H9 (cell line): Measurements from ENCODE around the gene MANF. TPM values are rescaled to one million over a fixed set of nuclear protein-coding genes. Genes with fewer than 3 reads are reported as not detected.

Experiments used
- DNase-seq: peaks from one replicate; pipeline ENCODE4 v3.0.0-alpha.2; 2017
- H2AFZ ChIP-seq: one replicate; pipeline ENCODE4 v1.6.1; 2013; ENCODE audit warnings: mild to moderate bottlenecking, low read length, control low read depth, moderate library complexity
- H2AK5ac ChIP-seq: 2 replicates; pipeline ENCODE4 v1.6.1; 2013; ENCODE audit warnings: low read length, control low read depth, mixed read lengths; ENCODE audit not compliant: insufficient read length
- H2BK120ac ChIP-seq: one replicate; pipeline ENCODE4 v1.6.1; 2013; ENCODE audit warnings: low read depth, mild to moderate bottlenecking, low read length, control low read depth, inconsistent platforms; ENCODE audit not compliant: poor library complexity, severe bottlenecking
- H2BK12ac ChIP-seq: 2 replicates; pipeline ENCODE4 v1.6.1; 2013; ENCODE audit warnings: low read length, control low read depth, mixed read lengths, low read depth; ENCODE audit not compliant: insufficient read length
- H2BK15ac ChIP-seq: 2 replicates; pipeline ENCODE4 v1.6.1; 2013; ENCODE audit warnings: low read depth, low read length, control low read depth
- H2BK20ac ChIP-seq: one replicate; pipeline ENCODE4 v1.6.1; 2013; ENCODE audit warnings: low read depth, mild to moderate bottlenecking, low read length, control low read depth, inconsistent platforms; ENCODE audit not compliant: poor library complexity, severe bottlenecking
- H2BK5ac ChIP-seq: 2 replicates; pipeline ENCODE4 v1.6.1; 2013; ENCODE audit warnings: low read length, control low read depth, mixed read lengths; ENCODE audit not compliant: insufficient read length
- H3K14ac ChIP-seq: 2 replicates; pipeline ENCODE4 v1.6.1; 2013; ENCODE audit warnings: low read length, control low read depth; ENCODE audit not compliant: insufficient read depth
- H3K18ac ChIP-seq: 2 replicates; pipeline ENCODE4 v1.6.1; 2013; ENCODE audit warnings: low read depth, mild to moderate bottlenecking, mixed read lengths, low read length, control low read depth; ENCODE audit not compliant: insufficient read length
- H3K23ac ChIP-seq: 2 replicates; pipeline ENCODE4 v1.6.1; 2013; ENCODE audit warnings: low read length, control low read depth, mixed read lengths, low read depth; ENCODE audit not compliant: insufficient read length
- H3K23me2 ChIP-seq: 2 replicates; pipeline ENCODE4 v1.6.1; 2013; ENCODE audit warnings: low read depth, mild to moderate bottlenecking, mixed read lengths, low read length, control low read depth; ENCODE audit not compliant: insufficient read length, poor library complexity, severe bottlenecking
- H3K27ac ChIP-seq: 2 replicates; pipeline ENCODE4 v1.5.1; 2013; ENCODE audit warnings: low read length, control low read depth, mixed read lengths, low read depth; ENCODE audit not compliant: insufficient read length
- H3K27me3 ChIP-seq: 2 replicates; pipeline ENCODE4 v1.6.1; 2013; ENCODE audit warnings: low read length, control low read depth, inconsistent platforms; ENCODE audit not compliant: insufficient read depth
- H3K4ac ChIP-seq: 2 replicates; pipeline ENCODE4 v1.6.1; 2013; ENCODE audit warnings: low read depth, mild to moderate bottlenecking, control low read depth, inconsistent platforms, low read length, moderate library complexity
- H3K4me1 ChIP-seq: 2 replicates; pipeline ENCODE4 v1.6.1; 2013; ENCODE audit warnings: low read length, control low read depth, inconsistent platforms; ENCODE audit not compliant: insufficient read depth
- H3K4me2 ChIP-seq: 2 replicates; pipeline ENCODE4 v1.6.1; 2013; ENCODE audit warnings: low read length, control low read depth, mixed read lengths; ENCODE audit not compliant: insufficient read length, insufficient read depth
- H3K56ac ChIP-seq: 2 replicates; pipeline ENCODE4 v1.6.1; 2013; ENCODE audit warnings: low read depth, mild to moderate bottlenecking, mixed read lengths, low read length, control low read depth; ENCODE audit not compliant: insufficient read length
- H3K79me1 ChIP-seq: 2 replicates; pipeline ENCODE4 v1.6.1; 2013; ENCODE audit warnings: low read depth, mild to moderate bottlenecking, moderate library complexity, low read length, control low read depth, inconsistent platforms; ENCODE audit not compliant: insufficient read depth, poor library complexity, severe bottlenecking
- H3K79me2 ChIP-seq: 2 replicates; pipeline ENCODE4 v1.6.1; 2013; ENCODE audit warnings: low read length, control low read depth, inconsistent platforms; ENCODE audit not compliant: insufficient read depth
- H3K9ac ChIP-seq: 2 replicates; pipeline ENCODE4 v1.6.1; 2013; ENCODE audit warnings: low read length, control low read depth, mixed read lengths; ENCODE audit not compliant: insufficient read length; ENCODE audit errors: extremely low read depth
- H3K9me3 ChIP-seq: one replicate; pipeline ENCODE4 v1.6.1; 2013; ENCODE audit warnings: low read depth, low read length, inconsistent platforms; ENCODE audit not compliant: control insufficient read depth
- H3T11ph ChIP-seq: one replicate; pipeline ENCODE4 v1.6.1; 2013; ENCODE audit warnings: mild to moderate bottlenecking, low read length, control low read depth, inconsistent platforms
- H4K20me1 ChIP-seq: one replicate; pipeline ENCODE4 v1.6.1; 2013; ENCODE audit not compliant: control insufficient read depth, insufficient read length, insufficient read depth
- H4K5ac ChIP-seq: 2 replicates; pipeline ENCODE4 v1.6.1; 2013; ENCODE audit warnings: low read depth, mild to moderate bottlenecking, mixed read lengths, low read length, control low read depth; ENCODE audit not compliant: insufficient read length
- H4K8ac ChIP-seq: replicated peaks from 2 replicates; pipeline ENCODE4 v1.6.1; 2013; ENCODE audit warnings: low read length, control low read depth, mixed read lengths, low read depth; ENCODE audit not compliant: insufficient read length
- H4K91ac ChIP-seq: 2 replicates; pipeline ENCODE4 v1.6.1; 2013; ENCODE audit warnings: low read depth, mild to moderate bottlenecking, moderate library complexity, mixed read lengths, low read length, control low read depth; ENCODE audit not compliant: insufficient read length
- H3K27ac Mint-ChIP-seq, 3 experiments: 2 replicates in 2 of 3; 3 replicates in 1 of 3; pipeline ENCODE4 v1.8.0; 2020 to 2021; ENCODE audit warnings: mixed read lengths in 3 of 3, mild to moderate bottlenecking in 1 of 3, moderate library complexity in 1 of 3
- H3K27me3 Mint-ChIP-seq: 2 replicates; pipeline ENCODE4 v1.8.0; 2021; ENCODE audit warnings: low read depth, mild to moderate bottlenecking, moderate library complexity, mixed read lengths
- H3K36me3 Mint-ChIP-seq, 3 experiments: 2 replicates in 2 of 3; 3 replicates in 1 of 3; pipeline ENCODE4 v1.8.0; 2020 to 2021; ENCODE audit warnings: low read depth in 3 of 3, mixed read lengths in 3 of 3; ENCODE audit not compliant: insufficient read depth in 1 of 3
- H3K4me1 Mint-ChIP-seq, 2 experiments: 2 replicates each; pipeline ENCODE4 v1.8.0; 2020; ENCODE audit warnings: mixed read lengths in 2 of 2
- H3K4me3 Mint-ChIP-seq, 2 experiments: 2 replicates in 1 of 2; 3 replicates in 1 of 2; pipeline ENCODE4 v1.8.0; 2020 to 2021; ENCODE audit warnings: mild to moderate bottlenecking in 2 of 2, mixed read lengths in 2 of 2, moderate library complexity in 1 of 2
- H3K9me3 Mint-ChIP-seq, 2 experiments: 2 replicates in 1 of 2; 3 replicates in 1 of 2; pipeline ENCODE4 v1.8.0; 2020; ENCODE audit warnings: mild to moderate bottlenecking in 2 of 2, mixed read lengths in 2 of 2, moderate library complexity in 1 of 2
- WGBS: extraction: QIAGEN DNeasy Blood & Tissue Kit; methylation state at CpG from one replicate; pipeline ENCODE4 v1.1.7; 2013; ENCODE audit warnings: missing lambda C conversion rate, low lambda C conversion rate, mixed read lengths; ENCODE audit not compliant: insufficient read length; ENCODE audit errors: extremely low coverage; 5-methylcytosine and 5-hydroxymethylcytosine counted together
- total RNA-seq: library from RNA; stranded (reverse); gene quantifications from 2 replicates; pipeline ENCODE4 v1.2.1, GENCODE V29; 2021
- TF ChIP-seq, protein P1 (sequence below): fragments of 200-600 bp; sonication (generic); conservative IDR thresholded peaks from 3 replicates; pipeline ENCODE4 v1.8.0; 2021; ENCODE audit warnings: antibody characterized with exemption, mild to moderate bottlenecking

MANF gene
- total RNA-seq, 1 experiment from 2014 or later = 148 TPM

DNA sequence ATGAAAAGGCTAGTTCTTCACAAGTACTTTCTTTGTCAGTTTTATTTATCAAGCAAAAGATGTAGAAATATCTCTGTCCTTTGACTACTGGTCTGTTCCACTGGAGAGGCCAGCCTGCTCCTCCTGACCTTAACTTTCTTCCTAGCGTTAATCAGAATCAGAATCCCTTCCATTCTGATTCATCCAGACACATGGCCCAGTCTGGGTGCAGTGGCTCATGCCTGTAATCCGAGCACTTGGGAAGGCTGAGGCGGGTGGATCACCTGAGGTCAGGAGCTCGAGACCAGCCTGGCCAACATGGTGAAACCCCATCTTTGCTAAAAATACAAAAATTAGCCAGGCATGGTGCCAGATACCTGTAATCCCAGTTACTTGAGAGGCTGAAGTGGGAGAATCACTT is 32.0 kb upstream of the MANF start:
- H4K5ac ChIP-seq = no peak overlapping the region
- WGBS = no CpG with 5 or more reads among the region's 4 CpGs
- TF ChIP-seq, protein P1, sequence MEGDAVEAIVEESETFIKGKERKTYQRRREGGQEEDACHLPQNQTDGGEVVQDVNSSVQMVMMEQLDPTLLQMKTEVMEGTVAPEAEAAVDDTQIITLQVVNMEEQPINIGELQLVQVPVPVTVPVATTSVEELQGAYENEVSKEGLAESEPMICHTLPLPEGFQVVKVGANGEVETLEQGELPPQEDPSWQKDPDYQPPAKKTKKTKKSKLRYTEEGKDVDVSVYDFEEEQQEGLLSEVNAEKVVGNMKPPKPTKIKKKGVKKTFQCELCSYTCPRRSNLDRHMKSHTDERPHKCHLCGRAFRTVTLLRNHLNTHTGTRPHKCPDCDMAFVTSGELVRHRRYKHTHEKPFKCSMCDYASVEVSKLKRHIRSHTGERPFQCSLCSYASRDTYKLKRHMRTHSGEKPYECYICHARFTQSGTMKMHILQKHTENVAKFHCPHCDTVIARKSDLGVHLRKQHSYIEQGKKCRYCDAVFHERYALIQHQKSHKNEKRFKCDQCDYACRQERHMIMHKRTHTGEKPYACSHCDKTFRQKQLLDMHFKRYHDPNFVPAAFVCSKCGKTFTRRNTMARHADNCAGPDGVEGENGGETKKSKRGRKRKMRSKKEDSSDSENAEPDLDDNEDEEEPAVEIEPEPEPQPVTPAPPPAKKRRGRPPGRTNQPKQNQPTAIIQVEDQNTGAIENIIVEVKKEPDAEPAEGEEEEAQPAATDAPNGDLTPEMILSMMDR = no peak
- no peak overlapping the region for H3K56ac ChIP-seq
- no peak overlapping the region for H3K4me2 ChIP-seq
- no peak overlapping the region for H4K8ac ChIP-seq
- no peaks in the 10 kb centered on the region for H3K4me1 ChIP-seq
- no peaks in the 10 kb centered on the region for H3K27me3 ChIP-seq
- no peaks in the 10 kb centered on the region for H3K23me2 ChIP-seq
- no peaks in the 10 kb centered on the region for H3K27me3 Mint-ChIP-seq
- H3K14ac ChIP-seq = no peak overlapping the region
- H2BK20ac ChIP-seq = no peak overlapping the region
- H2BK5ac ChIP-seq = no peak overlapping the region
- H2BK120ac ChIP-seq = no peak overlapping the region
- no peaks in the 10 kb centered on the region for H3K79me1 ChIP-seq
- no peak overlapping the region; a peak in 1 of 7 replicates for H3K27ac Mint-ChIP-seq
- no peaks in the 10 kb centered on the region for H3K79me2 ChIP-seq
- no peaks in the 10 kb centered on the region for H3K9me3 ChIP-seq
- no peak overlapping the region for H3K18ac ChIP-seq
- H2BK15ac ChIP-seq = no peak overlapping the region
- H4K91ac ChIP-seq = no peak overlapping the region
- no peak for DNase-seq
- no peak overlapping the region for H3K23ac ChIP-seq
- no peaks in the 10 kb centered on the region for H3K9me3 Mint-ChIP-seq
- H3K27ac ChIP-seq = no peak overlapping the region
- peaks cover 0 to 7% of the 10 kb centered on the region in 2 experiments; a peak in 2 of 4 replicates for H3K4me1 Mint-ChIP-seq
- no peaks in the 10 kb centered on the region for H4K20me1 ChIP-seq
- H2AK5ac ChIP-seq = no peak overlapping the region
- H3T11ph ChIP-seq = no peak overlapping the region
- no peak overlapping the region for H3K9ac ChIP-seq
- no peak overlapping the region for H2BK12ac ChIP-seq
- no peak overlapping the region for H3K4me3 Mint-ChIP-seq
- H2AFZ ChIP-seq = no peak overlapping the region
- H3K36me3 Mint-ChIP-seq = peaks cover 0 to 18% (median 0%) of the 10 kb centered on the region in 3 experiments; a peak in 2 of 7 replicates
- H3K4ac ChIP-seq = no peak overlapping the region
